ENCODE results near the gene SORL1-AS1. TPM values are rescaled to one million over a fixed set of nuclear protein-coding genes. Genes with fewer than 3 reads are reported as not detected.

Gene SORL1-AS1

DNA sequence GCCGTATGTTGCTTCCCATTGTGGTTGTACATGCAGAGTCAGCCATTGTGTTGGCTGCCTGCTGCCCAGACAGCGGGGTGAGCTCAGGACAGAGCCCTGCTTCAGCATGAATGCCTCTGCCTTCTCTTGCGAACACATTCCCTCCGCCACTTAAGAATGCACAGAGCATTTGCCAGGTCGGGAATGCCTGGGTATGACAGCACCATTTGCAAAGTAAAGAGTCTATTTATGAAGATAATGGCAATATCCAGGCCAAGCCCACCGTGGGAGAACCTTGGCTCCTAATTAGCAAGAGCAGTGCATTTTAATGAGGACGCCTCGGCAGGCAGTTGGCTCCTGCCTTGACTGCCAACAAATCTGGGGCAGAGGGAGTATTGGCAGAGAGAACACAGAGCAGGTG is 63.1 kb downstream of the SORL1-AS1 start (continued):
- TF ChIP-seq CTCF (IDR thresholded peaks at IDR 0.05) (no peak), GABPA (IDR thresholded peaks at IDR 0.05; ENCODE audit: low read depth) (no peak), SIN3A (IDR thresholded peaks at IDR 0.05; ENCODE audit: borderline replicate concordance, low read depth, low read length) (no peak), CHD2 (IDR thresholded peaks at IDR 0.05; ENCODE audit: low read length, partially characterized antibody) (no peak), USF2 (IDR thresholded peaks at IDR 0.05; ENCODE audit: borderline replicate concordance, low read depth, low read length) (no peak), MEF2A (IDR thresholded peaks at IDR 0.05; ENCODE audit: borderline replicate concordance, low read depth) (no peak), MXI1 (IDR thresholded peaks at IDR 0.05; ENCODE audit: low read depth, low read length) (no peak)
- TF ChIP-seq, protein P1, sequence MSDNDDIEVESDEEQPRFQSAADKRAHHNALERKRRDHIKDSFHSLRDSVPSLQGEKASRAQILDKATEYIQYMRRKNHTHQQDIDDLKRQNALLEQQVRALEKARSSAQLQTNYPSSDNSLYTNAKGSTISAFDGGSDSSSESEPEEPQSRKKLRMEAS (IDR thresholded peaks at IDR 0.05; ENCODE audit: low read depth): no peak

Other genes starting within 250 kb of the SORL1-AS1 start
- gene SC5D, start 160.2 kb downstream of the SORL1-AS1 start, polyA plus RNA-seq (2012; rRNA removed): 8.9 and 14.2 TPM in 2 replicates
- gene SORL1, start 653 bp downstream of the SORL1-AS1 start, polyA plus RNA-seq (2012; rRNA removed): 6.1 and 7.1 TPM in 2 replicates

Data from SK-N-SH (cell line).